Measurements from ENCODE around the gene OSBP2.

The OSBP2 gene

DNA sequence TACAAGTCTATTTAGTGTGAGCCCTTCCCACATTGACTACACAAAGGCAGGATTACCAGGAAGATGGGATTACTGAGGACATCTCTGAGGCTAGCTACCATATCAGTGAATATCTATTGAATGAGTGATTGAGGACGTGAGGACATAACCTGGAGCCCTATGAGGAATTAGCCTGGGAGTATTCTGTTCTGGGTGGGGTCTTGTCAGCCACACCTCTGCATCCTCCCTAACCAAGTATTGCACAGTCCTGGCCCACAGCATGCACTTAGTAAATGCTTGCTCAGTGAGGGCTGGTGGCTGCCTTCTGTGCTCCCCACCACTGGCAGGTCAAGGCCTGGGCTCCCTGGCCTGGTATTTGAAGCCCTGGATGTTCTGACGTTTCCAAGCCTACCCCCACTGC is 41.8 kb upstream of the OSBP2 start:
- no peaks in the 10 kb centered on the region for H3F3A ChIP-seq (ENCODE audit: insufficient read depth, low read length)
- no peaks in the 10 kb centered on the region for H3K36me3 ChIP-seq (ENCODE audit: insufficient read depth, low read length)
- H3K79me2 ChIP-seq (ENCODE audit: insufficient read depth, low read length) = no peaks in the 10 kb centered on the region
- no peak overlapping the region for H3K27ac ChIP-seq (ENCODE audit: low read depth, low read length, poor library complexity, severe bottlenecking)
- H3K9ac ChIP-seq (ENCODE audit: low read length) = no peak overlapping the region
- H4K20me1 ChIP-seq (ENCODE audit: insufficient read depth, low read length) = no peaks in the 10 kb centered on the region
- H3K9me2 ChIP-seq (ENCODE audit: low read depth, low read length) = no peaks in the 10 kb centered on the region
- TF ChIP-seq, protein P1, sequence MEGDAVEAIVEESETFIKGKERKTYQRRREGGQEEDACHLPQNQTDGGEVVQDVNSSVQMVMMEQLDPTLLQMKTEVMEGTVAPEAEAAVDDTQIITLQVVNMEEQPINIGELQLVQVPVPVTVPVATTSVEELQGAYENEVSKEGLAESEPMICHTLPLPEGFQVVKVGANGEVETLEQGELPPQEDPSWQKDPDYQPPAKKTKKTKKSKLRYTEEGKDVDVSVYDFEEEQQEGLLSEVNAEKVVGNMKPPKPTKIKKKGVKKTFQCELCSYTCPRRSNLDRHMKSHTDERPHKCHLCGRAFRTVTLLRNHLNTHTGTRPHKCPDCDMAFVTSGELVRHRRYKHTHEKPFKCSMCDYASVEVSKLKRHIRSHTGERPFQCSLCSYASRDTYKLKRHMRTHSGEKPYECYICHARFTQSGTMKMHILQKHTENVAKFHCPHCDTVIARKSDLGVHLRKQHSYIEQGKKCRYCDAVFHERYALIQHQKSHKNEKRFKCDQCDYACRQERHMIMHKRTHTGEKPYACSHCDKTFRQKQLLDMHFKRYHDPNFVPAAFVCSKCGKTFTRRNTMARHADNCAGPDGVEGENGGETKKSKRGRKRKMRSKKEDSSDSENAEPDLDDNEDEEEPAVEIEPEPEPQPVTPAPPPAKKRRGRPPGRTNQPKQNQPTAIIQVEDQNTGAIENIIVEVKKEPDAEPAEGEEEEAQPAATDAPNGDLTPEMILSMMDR (IDR thresholded peaks at IDR 0.05; ENCODE audit: low read length) = no peak
- TF ChIP-seq EZH2 (IDR thresholded peaks at IDR 0.05; ENCODE audit: borderline replicate concordance, low read length) = no peak
- H3K4me2 ChIP-seq (ENCODE audit: low read length) = no peak overlapping the region
- H3K4me1 ChIP-seq (ENCODE audit: insufficient read depth, low read length, severe bottlenecking) = no peaks in the 10 kb centered on the region
- H3K9me3 ChIP-seq (ENCODE audit: low read length) = no peaks in the 10 kb centered on the region
- 0 out of 2 replicates have a peak, but pooled peaks cover 1% of the 10 kb centered on the region for H3K27me3 ChIP-seq (ENCODE audit: insufficient read depth, low read length)
- no peak overlapping the region for H2AFZ ChIP-seq (ENCODE audit: low read length)
- H3K4me3 ChIP-seq (ENCODE audit: low read depth, low read length, poor library complexity, severe bottlenecking) = no peak overlapping the region

DNA sequence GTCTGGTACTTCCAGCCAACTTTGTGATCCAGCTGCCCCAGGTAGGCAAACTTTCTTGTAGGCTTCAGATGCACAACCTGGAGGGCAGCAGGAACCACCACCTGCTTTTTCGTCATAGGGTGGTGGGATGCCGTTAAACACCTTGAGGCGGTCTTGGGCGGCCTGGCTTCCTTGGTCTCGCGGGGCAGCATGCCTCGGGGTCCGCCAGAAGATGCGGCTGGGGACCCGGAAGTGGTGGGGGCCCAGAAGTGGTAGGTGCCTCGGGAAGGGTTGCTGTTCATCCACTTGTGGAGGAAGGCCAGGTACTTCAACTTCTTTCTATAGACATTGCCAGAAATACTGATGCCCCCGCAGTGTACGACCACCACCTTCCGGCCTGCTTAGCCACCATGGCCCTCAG is 40.3 kb upstream of the OSBP2 start:
- H3F3A ChIP-seq (ENCODE audit: insufficient read depth, low read length) = no peaks in the 10 kb centered on the region
- no peak overlapping the region for H3K4me3 ChIP-seq (ENCODE audit: low read depth, low read length, poor library complexity, severe bottlenecking)
- H3K9me2 ChIP-seq (ENCODE audit: low read depth, low read length) = no peaks in the 10 kb centered on the region
- H3K36me3 ChIP-seq (ENCODE audit: insufficient read depth, low read length) = no peaks in the 10 kb centered on the region
- no peak overlapping the region for H3K9ac ChIP-seq (ENCODE audit: low read length)
- H4K20me1 ChIP-seq (ENCODE audit: insufficient read depth, low read length) = no peaks in the 10 kb centered on the region
- no peak overlapping the region for H3K4me2 ChIP-seq (ENCODE audit: low read length)
- TF ChIP-seq, protein P1 (IDR thresholded peaks at IDR 0.05; ENCODE audit: low read length) = no peak
- no peak for TF ChIP-seq EZH2 (IDR thresholded peaks at IDR 0.05; ENCODE audit: borderline replicate concordance, low read length)
- H3K27ac ChIP-seq (ENCODE audit: low read depth, low read length, poor library complexity, severe bottlenecking) = no peak overlapping the region
- no peak overlapping the region for H2AFZ ChIP-seq (ENCODE audit: low read length)
- H3K27me3 ChIP-seq (ENCODE audit: insufficient read depth, low read length) = no peaks in the 10 kb centered on the region
- H3K4me1 ChIP-seq (ENCODE audit: insufficient read depth, low read length, severe bottlenecking) = no peaks in the 10 kb centered on the region
- H3K79me2 ChIP-seq (ENCODE audit: insufficient read depth, low read length) = no peaks in the 10 kb centered on the region
- H3K9me3 ChIP-seq (ENCODE audit: low read length) = no peaks in the 10 kb centered on the region

DNA sequence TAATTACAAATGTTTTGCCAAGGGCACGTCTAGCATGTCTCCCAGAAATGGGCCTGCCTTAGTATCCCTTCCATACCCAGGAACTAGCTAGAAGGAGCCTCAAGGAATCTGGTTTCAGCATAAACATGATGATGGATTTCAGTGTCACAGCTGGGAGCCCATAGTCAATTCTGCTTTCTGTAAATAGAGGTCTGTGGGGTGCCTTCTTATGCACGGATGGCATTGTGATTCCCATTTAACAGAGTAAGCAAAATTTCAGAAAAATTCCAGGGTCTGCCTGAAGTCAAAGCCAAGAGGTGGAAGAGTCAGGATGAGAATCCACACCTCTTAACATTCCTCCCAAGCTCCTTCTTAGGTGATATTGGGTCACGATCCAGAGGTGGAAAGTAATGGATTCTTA is 39.1 kb upstream of the OSBP2 start:
- no peaks in the 10 kb centered on the region for H3K27me3 ChIP-seq (ENCODE audit: insufficient read depth, low read length)
- H3K9ac ChIP-seq (ENCODE audit: low read length) = no peak overlapping the region
- H3K9me3 ChIP-seq (ENCODE audit: low read length) = no peaks in the 10 kb centered on the region

More for the DNA sequence above, 39.1 kb upstream of the OSBP2 start:
- Histone ChIP-seq H3K4me2 (ENCODE audit: low read length) (no peak overlapping the region), H3F3A (ENCODE audit: insufficient read depth, low read length) (no peaks in the 10 kb centered on the region), H3K79me2 (ENCODE audit: insufficient read depth, low read length) (no peaks in the 10 kb centered on the region), H4K20me1 (ENCODE audit: insufficient read depth, low read length) (no peaks in the 10 kb centered on the region), H3K4me1 (ENCODE audit: insufficient read depth, low read length, severe bottlenecking) (no peaks in the 10 kb centered on the region), H3K27ac (ENCODE audit: low read depth, low read length, poor library complexity, severe bottlenecking) (no peak overlapping the region), H3K36me3 (ENCODE audit: insufficient read depth, low read length) (no peaks in the 10 kb centered on the region), H3K9me2 (ENCODE audit: low read depth, low read length) (no peaks in the 10 kb centered on the region), H3K4me3 (ENCODE audit: low read depth, low read length, poor library complexity, severe bottlenecking) (no peak overlapping the region), H2AFZ (ENCODE audit: low read length) (no peak overlapping the region)
- TF ChIP-seq, protein P1 (IDR thresholded peaks at IDR 0.05; ENCODE audit: low read length) = no peak
- no peak for TF ChIP-seq EZH2 (IDR thresholded peaks at IDR 0.05; ENCODE audit: borderline replicate concordance, low read length)

Data from OCI-LY1 (cell line).